Activated CD4-positive, alpha-beta T cell treated with anti-CD3 and anti-CD28 coated beads, Interleukin-2, amount 50 U/mL, for 1 hour (primary cell): ENCODE results near the gene FGF3.

Experiments used
- DNase-seq: peaks from one replicate; pipeline ENCODE4 v3.0.0-alpha.2; 2020

The FGF3 gene

DNA sequence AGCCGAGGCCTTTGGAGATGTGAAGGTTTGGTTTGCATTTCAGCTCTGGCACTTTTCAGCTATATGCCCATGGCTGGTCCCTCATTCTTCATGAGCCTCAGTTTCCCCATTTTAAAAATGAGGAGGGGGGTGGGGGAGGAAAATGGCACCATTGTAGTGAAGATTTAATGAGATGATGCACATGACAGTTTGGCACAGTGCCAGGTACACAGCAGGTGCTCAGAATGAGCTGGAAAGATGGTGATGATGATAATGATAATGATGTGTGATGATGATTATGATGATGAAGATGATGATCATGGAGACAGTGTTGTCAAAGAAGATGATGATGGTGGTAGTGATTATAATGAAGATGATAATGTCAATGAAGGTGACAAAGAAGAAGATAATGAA lies 24.3 kb upstream of the FGF3 start:
- no peak for DNase-seq

DNA sequence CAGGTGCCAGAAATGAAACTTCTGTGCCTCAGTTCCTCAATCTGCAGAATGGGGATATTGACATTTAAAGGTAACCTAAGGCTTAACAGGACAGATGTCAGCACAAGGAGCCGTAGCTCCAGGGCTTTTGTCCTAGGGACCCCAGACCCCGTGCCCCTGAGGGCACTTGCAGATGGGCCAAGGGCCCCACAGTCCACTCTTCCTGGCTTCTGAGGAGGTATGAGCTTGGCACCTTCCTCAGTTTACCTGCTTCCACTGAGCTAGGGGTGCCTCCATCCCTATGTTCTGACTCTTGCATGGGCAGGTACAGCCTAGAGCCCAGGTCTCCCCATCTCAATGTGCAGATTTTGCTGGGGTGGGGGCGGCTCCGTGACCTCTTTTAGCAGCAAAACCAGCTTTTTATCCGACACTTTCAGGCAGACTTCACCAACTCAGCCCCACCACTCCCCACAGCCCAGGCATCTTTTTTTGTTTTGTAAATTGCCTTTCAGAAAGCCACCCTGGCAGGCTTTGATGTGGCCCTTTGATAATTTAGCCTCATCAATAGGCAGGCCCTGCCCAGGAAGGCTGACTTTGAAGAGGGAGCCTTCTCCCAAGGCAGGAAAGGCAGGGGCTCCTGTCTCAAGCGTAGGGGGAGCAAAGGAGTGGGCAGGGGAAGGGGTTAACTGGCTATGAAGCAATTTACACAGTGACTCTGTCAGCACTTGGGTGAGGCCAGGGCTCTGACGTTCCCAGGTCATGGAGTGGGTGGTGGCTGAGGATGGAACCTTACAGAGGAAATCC lies 23.7 kb upstream of the FGF3 start:
- no peak for DNase-seq

DNA sequence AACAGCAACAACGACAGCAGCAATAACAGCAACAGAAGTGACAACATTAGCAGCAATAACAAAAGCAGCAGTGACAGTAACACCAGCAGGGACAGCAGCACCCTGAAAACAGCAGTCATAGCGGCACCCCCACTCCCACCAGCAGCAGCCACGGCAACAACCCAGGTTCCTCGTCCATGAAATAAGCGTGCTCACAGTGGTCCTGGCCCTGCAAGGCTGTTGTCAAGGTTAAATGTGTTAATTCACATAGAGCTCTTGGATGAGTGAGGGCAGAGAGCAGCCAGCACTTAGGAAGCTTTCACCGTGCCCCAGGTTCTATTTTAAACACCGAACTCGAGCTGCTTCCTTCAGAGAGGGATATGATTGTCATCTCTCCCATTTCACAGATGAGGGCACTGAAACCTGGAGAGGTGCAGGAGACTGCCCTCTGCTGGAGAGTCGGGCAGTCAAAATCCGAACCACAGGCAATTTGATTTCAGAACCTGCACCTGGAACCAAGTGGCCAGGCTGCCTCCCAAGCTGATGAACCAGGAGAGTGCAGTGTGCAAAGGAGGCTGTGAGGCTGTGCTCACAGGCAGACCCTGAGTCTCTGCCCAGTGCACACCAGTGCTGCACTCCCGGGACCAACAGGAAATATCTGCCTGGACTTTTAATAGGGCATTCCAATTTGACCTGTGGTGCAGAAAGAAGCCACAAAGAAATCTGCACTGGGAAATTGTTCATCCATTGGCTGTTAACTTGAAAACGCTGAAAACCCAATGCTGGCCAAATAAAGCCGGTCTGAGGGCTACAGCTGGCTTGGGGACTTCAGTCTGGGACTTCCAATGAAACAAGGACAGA lies 22.9 kb upstream of the FGF3 start:
- DNase-seq: no peak

DNA sequence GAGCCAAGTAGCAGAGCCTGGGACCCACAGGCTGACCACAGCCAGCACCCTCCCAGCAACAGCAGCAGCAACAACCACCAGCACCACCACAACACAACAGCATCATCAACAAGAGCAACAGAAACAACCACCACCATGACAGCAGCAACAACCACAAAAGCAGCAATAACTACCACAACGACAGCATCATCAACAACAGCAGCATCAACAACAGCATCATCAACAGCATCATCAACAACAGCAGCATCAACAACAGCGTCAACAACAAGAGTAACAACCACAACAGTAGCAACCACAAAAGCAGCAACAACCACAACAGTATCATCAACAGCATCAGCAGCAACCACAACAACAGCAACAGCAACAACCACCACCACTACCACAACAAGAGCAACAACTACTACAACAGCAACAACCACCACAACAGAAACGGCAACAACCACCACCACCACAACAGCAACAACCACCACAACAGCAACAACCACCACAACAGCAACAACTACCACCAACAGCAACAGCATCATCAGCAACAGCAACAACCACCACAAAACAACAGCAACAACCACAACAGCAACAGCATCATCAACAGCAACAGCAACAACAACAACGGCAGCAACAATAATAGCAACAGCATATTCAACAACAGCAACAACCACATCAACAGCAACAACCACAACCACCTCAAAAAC lies 22.1 kb upstream of the FGF3 start:
- no peak for DNase-seq

DNA sequence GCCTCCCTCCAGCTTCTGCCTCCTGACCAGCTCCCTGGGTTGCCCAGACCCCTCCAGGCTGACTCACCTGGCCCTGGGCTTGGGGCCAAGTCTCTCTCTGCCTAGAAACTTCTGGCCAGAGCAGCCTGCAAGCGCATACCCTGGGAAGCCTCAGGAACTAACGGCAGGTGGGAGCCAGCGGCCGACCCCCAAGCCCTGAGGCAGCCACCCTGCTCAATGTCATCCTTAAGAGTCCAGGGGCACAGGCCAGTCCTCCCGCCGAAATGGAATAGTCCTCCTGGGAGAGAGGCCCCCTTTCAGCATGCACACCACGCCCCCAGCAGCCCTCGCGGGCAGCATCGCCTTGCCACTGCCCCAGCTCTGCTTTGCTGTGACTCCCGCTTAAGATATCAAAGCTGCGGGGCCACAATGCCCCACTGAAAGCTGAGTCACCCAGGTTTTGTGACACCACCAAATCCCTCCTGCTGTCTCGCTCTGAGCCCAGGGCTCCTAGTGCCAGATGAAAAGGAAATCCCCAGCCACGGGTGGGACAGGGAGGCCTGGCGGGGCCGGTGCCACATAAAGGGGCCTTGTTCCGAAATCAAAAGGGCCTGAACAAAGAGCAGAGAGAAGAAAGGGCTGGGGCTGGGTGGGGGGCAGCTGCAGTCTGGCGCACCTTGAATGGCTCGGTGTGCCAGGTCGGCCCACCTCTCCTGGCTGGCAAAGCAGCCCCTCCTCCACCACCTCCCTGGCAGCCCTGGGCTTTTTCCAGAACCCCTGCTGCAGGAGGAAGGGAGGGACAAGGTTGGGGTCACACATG lies 21.4 kb upstream of the FGF3 start:
- DNase-seq: no peak

DNA sequence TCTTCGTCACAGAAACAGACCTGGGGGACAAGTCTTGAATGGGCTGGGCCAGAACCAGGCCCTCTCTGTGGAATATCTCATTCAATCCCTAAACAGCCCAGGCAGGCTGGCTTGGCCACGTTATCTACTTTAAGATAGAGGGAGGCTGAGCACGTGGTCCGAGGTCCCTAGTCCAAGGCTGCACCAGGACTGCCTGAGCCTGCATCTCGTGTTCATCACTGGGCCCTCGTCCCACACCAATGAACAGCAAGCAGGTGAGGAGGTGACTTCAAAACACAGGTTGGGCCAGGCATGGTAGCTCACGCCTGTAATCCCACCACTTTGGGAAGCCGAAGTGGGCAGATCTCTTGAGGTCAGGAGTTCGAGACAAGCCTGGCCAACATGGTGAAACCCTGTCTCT lies 20.3 kb upstream of the FGF3 start:
- DNase-seq: no peak

DNA sequence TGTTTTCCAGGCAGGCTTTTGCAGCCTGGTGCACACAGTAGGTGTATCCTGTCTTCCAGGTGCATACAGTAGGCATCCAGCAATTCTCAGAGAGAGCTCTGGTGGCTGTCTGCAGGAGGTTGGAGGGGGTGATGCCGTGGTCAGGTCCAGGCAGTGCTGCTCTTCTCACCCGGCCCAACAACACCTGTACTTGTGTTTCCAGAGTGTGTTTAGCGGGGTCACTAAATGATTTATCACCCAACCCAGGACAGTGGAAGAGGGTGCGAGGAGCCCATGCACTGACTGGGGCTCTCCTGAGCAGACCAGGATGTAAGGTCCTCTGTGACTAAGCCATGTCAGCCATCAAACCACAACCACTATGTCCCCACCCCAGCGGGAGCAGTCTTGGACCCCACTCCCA lies 18.6 kb upstream of the FGF3 start:
- DNase-seq: no peak

DNA sequence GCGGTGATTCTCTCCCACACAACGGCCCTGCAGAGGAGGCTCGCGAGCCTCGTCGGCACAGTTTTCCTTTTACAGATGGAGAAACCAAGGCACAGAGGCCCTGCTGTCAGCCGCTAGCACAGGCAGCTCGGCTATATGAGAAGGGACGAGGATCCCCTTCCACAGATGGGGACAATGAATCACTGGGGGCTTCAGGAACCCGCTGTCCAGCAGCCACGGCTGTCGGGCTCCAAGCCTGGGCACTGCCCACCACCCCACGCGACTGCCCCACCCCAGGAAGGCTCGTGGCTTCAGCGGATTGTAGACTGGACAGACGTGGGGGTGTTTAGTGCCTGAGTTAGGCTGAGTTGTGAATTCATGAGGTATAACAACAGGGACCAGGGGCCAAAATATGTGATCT lies 17.2 kb upstream of the FGF3 start:
- DNase-seq: no peak

DNA sequence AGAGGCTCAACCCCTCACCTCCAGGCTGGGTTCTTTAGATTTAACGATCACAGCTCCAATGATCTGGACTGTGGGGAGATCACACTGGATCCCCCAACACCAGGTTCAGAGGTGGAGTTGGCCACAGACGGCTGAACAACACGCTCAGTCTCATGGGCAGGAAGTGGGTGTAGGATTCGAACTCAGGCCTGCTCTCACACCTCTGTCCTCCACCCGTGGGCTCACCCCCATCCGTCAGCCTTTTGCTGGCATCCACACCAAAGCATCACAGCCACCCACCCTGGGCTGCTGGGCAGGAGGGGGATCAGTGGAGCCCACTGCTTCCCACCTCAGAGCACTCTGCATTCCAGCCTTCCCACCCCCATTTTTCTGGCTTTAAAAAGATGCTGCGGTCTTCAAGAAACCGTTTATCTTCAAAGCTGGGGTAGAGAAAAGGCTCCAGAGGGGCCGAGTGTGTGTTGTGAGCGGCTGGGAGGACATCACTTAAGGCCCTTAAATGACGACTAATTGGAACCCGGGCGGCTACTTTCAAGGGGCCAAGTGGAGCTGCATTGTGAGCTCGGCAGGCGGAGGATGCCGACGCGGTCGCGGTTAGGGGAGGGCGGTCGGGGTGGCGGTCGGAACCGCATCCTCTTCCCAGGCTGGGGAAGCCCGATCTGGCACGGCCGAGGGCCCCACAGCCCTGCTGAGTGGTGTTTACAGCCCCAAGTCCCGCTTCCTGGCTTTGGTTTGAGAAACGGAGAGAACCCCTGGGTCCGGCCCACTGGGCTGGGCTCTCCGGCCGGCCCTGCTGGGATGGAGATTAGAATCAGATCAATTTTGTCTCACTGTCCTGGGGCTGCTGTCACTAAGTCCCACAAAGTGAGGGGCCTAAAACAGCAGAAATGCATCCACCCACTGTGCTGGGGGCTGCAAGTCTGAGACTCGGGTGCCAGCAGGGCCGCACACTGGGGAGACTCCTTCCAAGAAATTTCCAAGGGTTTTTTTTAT lies 15.9 kb upstream of the FGF3 start:
- DNase-seq: no peak

DNA sequence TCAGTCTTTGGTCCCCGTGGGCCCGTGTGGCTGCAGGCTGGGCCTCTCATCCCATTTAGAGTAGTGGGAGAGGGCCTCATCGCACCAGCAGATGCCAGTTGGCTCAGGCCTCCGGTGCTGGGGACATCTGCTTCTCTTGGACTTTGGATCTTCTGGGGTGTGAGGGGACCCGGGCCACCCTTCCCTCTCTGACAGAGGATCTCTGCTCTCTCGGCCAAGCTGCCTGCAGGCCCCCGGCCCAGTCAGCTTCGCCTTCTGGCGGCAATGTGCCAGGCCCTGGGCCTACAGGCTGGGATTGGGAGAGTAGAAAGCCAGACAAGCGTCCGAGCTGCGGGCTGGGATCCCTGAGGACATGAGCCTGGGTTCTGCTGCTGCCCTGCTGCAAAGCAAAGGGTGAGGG lies 15.0 kb upstream of the FGF3 start:
- DNase-seq: no peak

DNA sequence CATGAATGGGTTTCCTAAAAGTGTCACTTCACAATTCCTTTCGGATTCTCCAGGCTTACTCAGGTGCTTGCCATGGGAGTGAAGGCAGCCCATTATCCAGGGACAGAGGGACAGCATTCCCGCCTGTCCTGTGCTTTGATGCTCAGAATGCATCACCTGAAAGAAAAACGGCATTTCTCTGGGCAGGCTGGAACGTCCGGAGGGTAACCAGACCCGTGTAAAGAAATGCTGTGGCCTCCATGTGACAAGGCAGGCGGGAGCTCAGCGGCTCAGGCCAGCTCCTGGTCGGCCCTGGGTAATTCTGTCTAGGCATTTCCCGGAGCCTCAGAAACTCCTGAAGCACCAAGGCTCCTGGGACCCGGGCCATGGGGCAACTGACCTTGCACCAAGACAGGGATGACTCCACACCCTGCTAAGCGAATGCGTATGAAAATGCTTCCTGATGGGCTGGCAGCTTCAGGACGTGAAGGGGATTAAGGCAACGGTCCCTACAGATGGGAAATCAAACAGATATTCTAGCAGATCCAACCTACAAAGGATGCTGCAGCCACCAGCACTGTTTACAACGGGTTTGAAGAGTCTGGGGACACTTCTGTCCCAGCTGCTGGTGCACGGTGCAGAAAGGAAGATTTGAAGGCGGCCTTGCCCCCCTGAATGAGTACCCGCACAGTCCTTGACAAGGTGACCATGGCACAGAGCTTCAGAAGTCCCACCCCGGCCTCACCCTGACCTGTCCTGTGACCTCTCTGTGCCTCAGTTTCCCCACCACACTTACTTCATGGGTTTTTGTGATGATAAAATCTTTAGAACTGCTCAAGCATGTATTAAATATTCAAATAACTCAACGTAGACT lies 13.6 kb upstream of the FGF3 start:
- no peak for DNase-seq

DNA sequence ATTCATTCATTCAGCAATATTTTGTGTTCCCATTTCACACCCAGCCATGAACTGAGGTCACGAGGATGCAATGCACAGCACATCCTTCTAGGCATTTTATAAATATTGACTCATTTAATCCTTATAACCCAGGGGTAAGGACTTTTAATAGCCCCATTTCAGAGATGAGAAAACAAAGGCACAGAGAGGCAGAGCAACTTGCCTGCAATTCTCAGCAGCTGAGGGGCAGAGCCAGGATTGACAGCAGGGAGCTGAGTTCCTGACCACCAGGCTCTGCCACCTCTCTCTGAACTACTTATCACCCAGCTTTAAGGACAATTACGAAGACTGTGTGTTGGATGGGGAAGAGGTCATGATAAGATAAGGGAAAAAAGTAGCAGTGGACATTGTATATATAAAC lies 12.8 kb upstream of the FGF3 start:
- no peak for DNase-seq

DNA sequence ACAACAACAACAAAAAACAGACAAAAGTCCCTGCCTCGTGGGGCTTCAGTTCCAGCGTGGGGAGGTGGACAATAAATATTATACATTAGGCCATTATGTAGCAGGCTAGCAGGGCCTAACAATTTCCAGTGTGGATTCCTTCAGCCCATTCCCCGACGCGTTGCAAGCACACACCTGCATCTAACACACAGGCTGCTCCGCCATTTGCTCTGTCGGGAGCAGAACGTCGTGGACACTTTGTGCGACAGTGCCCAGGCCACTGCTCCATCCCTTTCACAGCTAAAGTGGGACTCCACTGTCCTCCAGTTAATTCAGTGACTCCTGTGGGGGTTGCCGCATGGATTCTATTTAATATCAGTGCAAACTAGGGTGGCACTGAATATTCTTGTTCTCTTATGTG lies 10.9 kb upstream of the FGF3 start:
- no peak for DNase-seq

DNA sequence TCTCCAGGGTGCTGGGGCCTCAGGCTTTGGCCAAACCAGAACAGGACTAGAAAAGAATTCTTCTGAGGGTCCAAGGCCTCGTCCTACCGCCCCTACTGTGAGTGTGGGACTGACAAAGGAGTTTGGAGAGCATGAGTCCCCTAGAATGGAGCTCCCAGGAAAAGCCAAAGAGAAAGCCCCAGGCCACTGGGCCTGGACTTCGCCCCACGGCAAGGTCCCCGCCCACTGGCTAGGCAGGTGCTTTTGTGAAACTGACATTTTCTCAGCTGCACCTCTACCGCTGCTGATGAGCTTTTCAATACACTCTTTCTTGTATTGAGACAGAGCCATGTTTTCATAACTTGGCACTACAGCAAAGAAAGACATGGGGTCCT lies 9.7 kb upstream of the FGF3 start:
- DNase-seq: no peak

DNA sequence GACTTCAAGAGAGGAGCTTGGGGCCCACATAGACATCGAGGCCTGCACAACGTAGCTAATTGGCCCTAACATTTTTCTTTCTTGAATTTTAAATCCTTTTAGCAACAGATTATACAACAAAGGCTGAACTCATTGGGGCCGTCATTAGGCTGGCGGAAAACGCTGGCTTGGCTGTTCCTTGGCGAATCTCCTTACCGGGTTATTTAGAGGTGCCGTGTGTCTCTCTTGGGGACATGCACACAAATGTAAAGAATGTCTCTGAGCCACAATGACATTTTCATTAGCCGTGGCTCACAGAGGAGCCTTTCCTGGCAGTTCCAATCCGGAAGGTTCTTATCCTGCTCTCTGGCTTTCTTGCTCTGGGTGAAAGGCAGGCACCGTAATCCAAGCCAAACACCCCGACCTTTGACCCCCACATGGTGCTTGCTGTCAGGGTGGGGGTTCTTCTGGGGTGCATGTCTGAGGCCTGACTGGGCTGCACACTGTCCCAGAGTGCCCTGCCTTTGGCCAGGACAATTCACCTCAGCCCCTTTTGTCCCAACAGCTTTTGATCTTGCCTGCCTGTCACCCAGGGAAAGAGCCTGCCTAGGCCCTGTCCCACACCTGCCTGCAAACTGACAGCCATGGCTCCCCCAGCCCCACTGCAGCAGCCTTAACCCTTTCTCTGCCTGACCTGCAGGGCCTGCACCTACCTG lies 9.2 kb upstream of the FGF3 start:
- no peak for DNase-seq

DNA sequence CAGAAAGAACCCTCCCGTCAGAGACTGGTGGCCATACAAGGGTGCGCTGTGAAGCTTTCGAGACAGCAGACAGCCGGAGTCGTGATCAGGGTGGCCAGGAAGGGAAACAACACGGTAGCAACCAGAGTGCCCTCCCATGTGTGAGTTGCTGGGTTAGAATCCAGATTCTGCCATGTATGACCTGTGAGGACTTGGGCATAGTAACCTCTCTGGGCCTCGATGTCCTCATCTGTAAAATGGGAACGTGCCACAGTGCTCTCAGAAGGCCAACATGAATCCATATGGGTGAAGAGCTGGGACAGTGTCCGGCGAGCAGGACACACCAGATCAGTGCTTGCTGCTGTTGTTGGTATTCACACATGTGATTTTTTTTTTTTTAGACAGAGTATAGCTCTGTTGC lies 7.6 kb upstream of the FGF3 start:
- DNase-seq: no peak

DNA sequence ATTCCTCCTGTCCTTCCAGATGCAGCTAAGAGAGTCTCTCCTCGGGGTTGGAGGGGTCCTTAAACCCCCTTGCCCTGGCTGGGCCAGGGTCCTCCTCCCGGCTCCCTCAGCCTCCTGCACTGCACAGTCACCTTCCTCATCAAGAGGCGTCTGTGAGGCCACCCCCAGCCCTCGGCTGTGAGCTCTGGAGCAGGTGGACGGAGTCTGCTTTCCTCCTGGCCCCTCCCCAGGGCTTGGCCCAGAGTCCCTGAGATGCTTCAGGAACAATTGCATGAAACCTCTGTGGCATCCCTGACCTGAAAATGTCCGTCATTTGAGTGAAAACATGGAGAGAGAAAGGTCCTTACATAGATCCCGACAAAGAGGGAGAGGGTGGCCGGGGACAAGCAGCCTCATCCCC lies 6.7 kb upstream of the FGF3 start:
- no peak for DNase-seq

DNA sequence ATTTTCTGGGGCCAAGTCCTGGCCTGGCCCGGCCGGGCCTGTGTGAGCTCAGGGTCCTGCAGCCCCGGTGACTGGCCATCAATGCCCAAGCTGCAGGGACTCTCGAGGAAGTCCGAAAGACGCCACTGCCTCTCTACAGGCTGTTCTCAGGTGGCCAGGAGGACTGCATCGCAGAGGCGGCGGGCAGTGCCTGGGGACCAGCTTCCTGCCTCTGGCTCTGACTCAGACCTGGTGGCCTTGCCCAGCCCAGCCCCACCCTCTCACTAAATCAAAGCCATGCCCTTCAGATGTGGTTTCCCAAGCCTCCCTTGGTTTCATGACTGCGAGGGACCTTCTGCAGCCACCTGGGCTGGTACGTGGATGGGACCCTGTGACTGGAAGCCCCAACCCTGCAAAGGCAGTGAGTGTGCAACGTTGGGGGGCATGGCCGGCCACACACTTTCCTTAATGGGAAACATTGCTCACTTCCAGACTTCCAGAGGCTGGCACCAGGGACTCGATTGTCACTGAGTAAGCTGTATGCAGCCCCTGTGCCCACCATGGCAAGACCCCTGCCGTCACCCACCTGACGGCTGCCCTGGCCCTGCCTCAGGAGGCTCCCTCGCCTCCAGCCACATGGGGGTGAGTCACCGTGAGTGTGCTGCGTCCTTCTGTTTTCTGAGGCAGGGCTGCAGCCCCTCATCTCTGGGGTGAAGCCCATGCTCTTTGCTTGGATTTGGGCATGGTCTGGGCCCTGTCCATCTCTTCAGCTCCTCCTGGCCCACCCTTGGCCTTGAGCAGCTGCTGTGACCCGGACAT lies 6.0 kb upstream of the FGF3 start:
- DNase-seq: no peak

DNA sequence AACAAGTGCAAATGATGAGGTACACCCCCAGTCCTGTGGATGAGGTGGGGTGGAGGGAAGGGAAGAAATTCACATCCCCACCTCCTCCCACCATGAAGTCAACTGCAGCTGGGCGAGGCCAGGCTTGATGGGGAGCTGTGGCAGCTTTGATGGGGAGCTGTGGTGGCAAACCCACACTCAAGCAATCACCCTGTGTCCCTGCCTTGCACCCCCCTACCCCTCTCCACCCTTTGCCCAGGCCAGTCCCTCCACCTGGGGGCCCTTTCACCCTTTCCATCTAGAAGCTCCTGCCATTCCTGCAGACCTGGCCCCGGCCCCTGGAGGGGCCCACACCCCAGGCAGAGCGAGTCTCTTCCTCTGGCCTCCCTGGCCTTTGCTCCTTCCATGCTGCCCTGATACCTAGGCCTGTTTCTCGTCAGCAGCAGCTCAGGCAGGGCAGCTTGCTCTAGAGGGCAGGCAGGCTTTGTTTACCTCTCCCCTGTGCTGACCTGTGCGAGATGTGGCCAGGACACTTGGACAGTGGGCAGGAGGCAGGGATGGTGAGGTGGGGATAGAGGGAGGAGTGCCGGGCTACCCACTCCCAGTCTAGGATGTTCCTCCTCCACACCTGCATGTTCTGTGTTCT lies 4.5 kb upstream of the FGF3 start:
- DNase-seq: no peak
